Neuron (in vitro differentiated cells): Measurements from ENCODE around the gene LGR6.
"Not testable (repeated sequence)": the region's sequence is repeated elsewhere in the genome, so short reads cannot be mapped to it uniquely, and the experiment has no call there.

Experiments
- H2AFZ ChIP-seq: one replicate; pipeline ENCODE4 v1.6.1; 2013; ENCODE audit warnings: low read depth, mild to moderate bottlenecking, inconsistent platforms, low read length, moderate library complexity
- H3K27me3 ChIP-seq: one replicate; pipeline ENCODE4 v1.6.1; 2013; ENCODE audit warnings: low read length; ENCODE audit not compliant: insufficient read depth
- H3K36me3 ChIP-seq: one replicate; pipeline ENCODE4 v1.6.1; 2013; ENCODE audit warnings: low read length; ENCODE audit not compliant: insufficient read depth
- H3K4me1 ChIP-seq: one replicate; pipeline ENCODE4 v1.6.1; 2013; ENCODE audit warnings: low read length; ENCODE audit not compliant: insufficient read depth
- H3K4me3 ChIP-seq: 2 replicates; pipeline ENCODE4 v1.5.1; 2013; ENCODE audit warnings: mild to moderate bottlenecking, low read length, moderate library complexity
- H3K9me3 ChIP-seq: one replicate; pipeline ENCODE4 v1.6.1; 2013; ENCODE audit warnings: low read length

The LGR6 gene

GRCh38 chr1:202189918-202190715 lies 3.5 kb upstream of the LGR6 start:
- Histone ChIP-seq H3K36me3 (no peaks in the 10 kb centered on the region), H3K4me3 (no peak overlapping the region), H2AFZ (no peak overlapping the region), H3K9me3 (no peaks in the 10 kb centered on the region), H3K4me1 (no peaks in the 10 kb centered on the region), H3K27me3 (peaks cover 36% of the 10 kb centered on the region)

GRCh38 chr1:202191391-202191790 lies 2.2 kb upstream of the LGR6 start:
- H3K4me1 ChIP-seq, H2AFZ ChIP-seq, H3K9me3 ChIP-seq, H3K36me3 ChIP-seq, H3K4me3 ChIP-seq: not testable (repeated sequence)
- peaks cover 46% of the 10 kb centered on the region for H3K27me3 ChIP-seq

- Histone ChIP-seq H3K9me3 (no peaks in the 10 kb centered on the region), H2AFZ (no peak overlapping the region), H3K36me3 (no peaks in the 10 kb centered on the region), H3K4me1 (no peaks in the 10 kb centered on the region), H3K4me3 (no peak overlapping the region), H3K27me3 (peaks cover 46% of the 10 kb centered on the region)
These were observed 607 bp upstream of the LGR6 start for GRCh38 chr1:202192770-202193613.

- H3K36me3 ChIP-seq: no peaks in the 10 kb centered on the region
- H2AFZ ChIP-seq: no peak overlapping the region
- H3K4me3 ChIP-seq: no peak overlapping the region
- H3K27me3 ChIP-seq: peaks cover 48% of the 10 kb centered on the region
- no peaks in the 10 kb centered on the region for H3K4me1 ChIP-seq
- no peaks in the 10 kb centered on the region for H3K9me3 ChIP-seq
These were observed 689 bp downstream of the LGR6 start for GRCh38 chr1:202194328-202194648.

GRCh38 chr1:202197653-202198365 lies 4.2 kb downstream of the LGR6 start:
- Histone ChIP-seq H3K4me3 (no peak overlapping the region), H3K36me3 (no peaks in the 10 kb centered on the region), H3K27me3 (peaks cover 59% of the 10 kb centered on the region), H3K4me1 (no peaks in the 10 kb centered on the region), H2AFZ (no peak overlapping the region), H3K9me3 (no peaks in the 10 kb centered on the region)

GRCh38 chr1:202198366-202198724 lies 4.7 kb downstream of the LGR6 start:
- Histone ChIP-seq H3K9me3 (no peaks in the 10 kb centered on the region), H3K27me3 (peaks cover 54% of the 10 kb centered on the region), H3K4me3 (no peak overlapping the region), H3K4me1 (no peaks in the 10 kb centered on the region), H2AFZ (no peak overlapping the region), H3K36me3 (no peaks in the 10 kb centered on the region)

GRCh38 chr1:202199040-202199889 lies 5.7 kb downstream of the LGR6 start:
- Histone ChIP-seq H3K4me3 (no peak overlapping the region), H3K9me3 (no peaks in the 10 kb centered on the region), H3K27me3 (peaks cover 45% of the 10 kb centered on the region), H3K4me1 (no peaks in the 10 kb centered on the region), H3K36me3 (no peaks in the 10 kb centered on the region), H2AFZ (no peak overlapping the region)

GRCh38 chr1:202200112-202200548 lies 6.5 kb downstream of the LGR6 start:
- Histone ChIP-seq H3K36me3 (no peaks in the 10 kb centered on the region), H3K27me3 (peaks cover 37% of the 10 kb centered on the region), H3K4me3 (no peak overlapping the region), H2AFZ (no peak overlapping the region), H3K4me1 (no peaks in the 10 kb centered on the region), H3K9me3 (no peaks in the 10 kb centered on the region)

- no peaks in the 10 kb centered on the region for H3K9me3 ChIP-seq
- no peak overlapping the region for H3K4me3 ChIP-seq
- H3K4me1 ChIP-seq: no peaks in the 10 kb centered on the region
- H3K27me3 ChIP-seq: peaks cover 32% of the 10 kb centered on the region
- H3K36me3 ChIP-seq: no peaks in the 10 kb centered on the region
- no peak overlapping the region for H2AFZ ChIP-seq
These were observed 7.1 kb downstream of the LGR6 start for GRCh38 chr1:202200669-202201068.

GRCh38 chr1:202201266-202201665 lies 7.7 kb downstream of the LGR6 start:
- H3K27me3 ChIP-seq: peaks cover 29% of the 10 kb centered on the region

GRCh38 chr1:202201971-202202370 lies 8.4 kb downstream of the LGR6 start:
- Histone ChIP-seq H3K36me3 (no peaks in the 10 kb centered on the region), H3K4me3 (no peak overlapping the region), H3K4me1 (no peaks in the 10 kb centered on the region), H3K27me3 (peaks cover 24% of the 10 kb centered on the region), H2AFZ (no peak overlapping the region), H3K9me3 (no peaks in the 10 kb centered on the region)

More at GRCh38 chr1:202201266-202201665, 7.7 kb downstream of the LGR6 start:
- no peaks in the 10 kb centered on the region for H3K4me1 ChIP-seq
- no peaks in the 10 kb centered on the region for H3K9me3 ChIP-seq
- no peak overlapping the region for H2AFZ ChIP-seq
- H3K4me3 ChIP-seq: no peak overlapping the region
- H3K36me3 ChIP-seq: no peaks in the 10 kb centered on the region

- H3K9me3 ChIP-seq: no peaks in the 10 kb centered on the region
- no peak overlapping the region for H3K4me3 ChIP-seq
- H3K27me3 ChIP-seq: peaks cover 19% of the 10 kb centered on the region
- H3K36me3 ChIP-seq: no peaks in the 10 kb centered on the region
- no peaks in the 10 kb centered on the region for H3K4me1 ChIP-seq
- H2AFZ ChIP-seq: no peak overlapping the region
These were observed 9.0 kb downstream of the LGR6 start for GRCh38 chr1:202202500-202203168.
